HepG2 (cell line): ENCODE measurements around the gene MAPK11. TPM values are rescaled to one million over a fixed set of nuclear protein-coding genes. Genes with fewer than 3 reads are reported as not detected.

Source experiments
- CENPX ChIP-seq: sonication (generic); formaldehyde crosslinking; IDR thresholded peaks from 2 replicates; pipeline ENCODE4 v1.9.0; 2021; ENCODE audit warnings: mild to moderate bottlenecking, missing genetic modification reagents, moderate library complexity
- FOXP1 ChIP-seq, 2 experiments: fragments of 450-650 bp in 1 of 2; IDR thresholded peaks; 2 replicates each; pipeline ENCODE4 v1.6.1; 2017 to 2018; ENCODE audit warnings: antibody characterized with exemption in 1 of 2
- NFIB ChIP-seq: sonication (generic); formaldehyde crosslinking; IDR thresholded peaks from 2 replicates; pipeline ENCODE4 v1.9.0; 2021; ENCODE audit warnings: missing genetic modification reagents, mild to moderate bottlenecking, borderline replicate concordance
- NR2F2 ChIP-seq: IDR thresholded peaks from 2 replicates; pipeline ENCODE4 v1.6.1; 2012; ENCODE audit warnings: low read depth, inconsistent platforms, borderline replicate concordance
- SP4 ChIP-seq: sonication (generic); formaldehyde crosslinking; IDR thresholded peaks from 2 replicates; pipeline ENCODE4 v1.8.1; 2023; ENCODE audit warnings: mild to moderate bottlenecking, missing genetic modification reagents
- ZBED4 ChIP-seq: sonication (generic); formaldehyde crosslinking; IDR thresholded peaks from 2 replicates; pipeline ENCODE4 v1.4.0; 2020; ENCODE audit warnings: missing genetic modification reagents, borderline replicate concordance
- ZNF263 ChIP-seq: sonication (generic); formaldehyde crosslinking; IDR thresholded peaks from 2 replicates; pipeline ENCODE4 v1.4.0; 2020; ENCODE audit warnings: missing genetic modification reagents
- ZNF34 ChIP-seq: sonication (generic); formaldehyde crosslinking; IDR thresholded peaks from 2 replicates; pipeline ENCODE4 v1.4.0; 2020; ENCODE audit warnings: mild to moderate bottlenecking, missing genetic modification reagents, borderline replicate concordance
- polyA plus RNA-seq, 8 experiments: library from polyadenylated mRNA; depleted of rRNA in 3 of 8; stranded (reverse) in 7 of 8; unstranded in 1 of 8; fragments of >200 nt; fragmentation: Illumina TruSeq in 4 of 8; extraction: Trizol in 4 of 8; gene quantifications; 2 replicates each; pipeline versions ENCODE4 v1.2.1 to v1.2.3, GENCODE V29; 2011 to 2016; ENCODE audit warnings: low read depth in 4 of 8, missing spikeins in 1 of 8, mixed read lengths in 1 of 8; ENCODE audit not compliant: insufficient read depth in 1 of 8
- total RNA-seq, 5 experiments: library from RNA; depleted of rRNA; stranded (reverse); fragments of >200 nt; fragmentation: Illumina TruSeq; extraction: Trizol; gene quantifications; 2 replicates each; pipeline ENCODE4 v1.2.3, GENCODE V29; 2016; ENCODE audit warnings: low read depth in 1 of 5
- TF ChIP-seq, protein P1 (sequence below): sonication (generic); formaldehyde crosslinking; IDR thresholded peaks from 2 replicates; pipeline ENCODE4 v1.4.0; 2020; ENCODE audit warnings: missing genetic modification reagents

The MAPK11 gene
- total and polyA plus RNA-seq, 2 of the 13 experiments (the other 11 are each of a cell fraction or from before 2014, with no cell fraction given), result 0.15 to 0.17 TPM

- TF ChIP-seq ZNF34 (CRISPR knock-in tag), result no peak
- TF ChIP-seq, protein P1, sequence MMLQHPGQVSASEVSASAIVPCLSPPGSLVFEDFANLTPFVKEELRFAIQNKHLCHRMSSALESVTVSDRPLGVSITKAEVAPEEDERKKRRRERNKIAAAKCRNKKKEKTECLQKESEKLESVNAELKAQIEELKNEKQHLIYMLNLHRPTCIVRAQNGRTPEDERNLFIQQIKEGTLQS (CRISPR knock-in tag), result no peak
- TF ChIP-seq FOXP1 (IDR thresholded peaks at IDR 0.05), result no peak
- no peak for TF ChIP-seq FOXP1 (CRISPR knock-in tag; IDR thresholded peaks at IDR 0.05)
- no peak for TF ChIP-seq ZNF263 (CRISPR knock-in tag)
- no peak for TF ChIP-seq SP4 (CRISPR knock-in tag)
- no peak for TF ChIP-seq NFIB (CRISPR knock-in tag)
- no peak for TF ChIP-seq ZBED4 (CRISPR knock-in tag)
- no peak for TF ChIP-seq CENPX (CRISPR knock-in tag)
- no peak for TF ChIP-seq NR2F2
Measured at GRCh38 chr22:50309601-50309991, 39.4 kb upstream of the MAPK11 start (continued).
